Embryonic facial prominence (tissue), 1 donor: ENCODE data around the gene LRRN2.
"Not testable (repeated sequence)": the region's sequence is repeated elsewhere in the genome, so short reads cannot be mapped to it uniquely, and the experiment has no call there.

Source experiments
- DNase-seq: peaks from one replicate; pipeline ENCODE4 v3.0.0-alpha.2; 2016; ENCODE audit errors: extremely low spot score

The LRRN2 gene

GRCh38 chr1:204629459-204629858 is 56.1 kb downstream of the LRRN2 start:
- not testable (repeated sequence) for DNase-seq

GRCh38 chr1:204628868-204629267 is 56.7 kb downstream of the LRRN2 start:
- DNase-seq = no peak

GRCh38 chr1:204627436-204627835 is 58.1 kb downstream of the LRRN2 start:
- no peak for DNase-seq

GRCh38 chr1:204626381-204626780 is 59.2 kb downstream of the LRRN2 start:
- no peak for DNase-seq

- no peak for DNase-seq
These were observed 60.8 kb downstream of the LRRN2 start for GRCh38 chr1:204624631-204625216.

GRCh38 chr1:204623894-204624361 is 61.6 kb downstream of the LRRN2 start:
- no peak for DNase-seq

- DNase-seq = no peak
These were observed 62.1 kb downstream of the LRRN2 start for GRCh38 chr1:204623365-204623893.

- DNase-seq = no peak
These were observed 63.5 kb downstream of the LRRN2 start for GRCh38 chr1:204621996-204622395.

- no peak for DNase-seq
These were observed 64.1 kb downstream of the LRRN2 start for GRCh38 chr1:204621396-204621795.

- no peak for DNase-seq
These were observed 65.8 kb downstream of the LRRN2 start for GRCh38 chr1:204619721-204620120.

GRCh38 chr1:204618148-204618760 is 67.3 kb downstream of the LRRN2 start:
- no peak for DNase-seq

- DNase-seq = no peak
These were observed 68.0 kb downstream of the LRRN2 start for GRCh38 chr1:204617256-204618147.

GRCh38 chr1:204616641-204617040 is 68.9 kb downstream of the LRRN2 start:
- no peak for DNase-seq

- no peak for DNase-seq
These were observed 69.7 kb downstream of the LRRN2 start for GRCh38 chr1:204615881-204616280.

GRCh38 chr1:204613636-204614035 is 71.9 kb downstream of the LRRN2 start:
- no peak for DNase-seq

- no peak for DNase-seq
These were observed 73.2 kb downstream of the LRRN2 start for GRCh38 chr1:204612326-204612725.

- no peak for DNase-seq
These were observed 74.5 kb downstream of the LRRN2 start for GRCh38 chr1:204611036-204611435.

- no peak for DNase-seq
These were observed 77.6 kb downstream of the LRRN2 start for GRCh38 chr1:204607910-204608309.

GRCh38 chr1:204605791-204606190 is 79.7 kb downstream of the LRRN2 start:
- no peak for DNase-seq

- DNase-seq = no peak
These were observed 82.5 kb downstream of the LRRN2 start for GRCh38 chr1:204602871-204603542.

- DNase-seq = no peak
These were observed 83.4 kb downstream of the LRRN2 start for GRCh38 chr1:204602111-204602579.

- DNase-seq = no peak
These were observed 84.6 kb downstream of the LRRN2 start for GRCh38 chr1:204600968-204601367.
